H1 (cell line): ENCODE data around the gene CDCA5. TPM values are rescaled to one million over a fixed set of nuclear protein-coding genes. Genes with fewer than 3 reads are reported as not detected.

ENCODE experiments used
- CTCF ChIA-PET: fragments of 300-600 bp; sonication (Branson Sonifier 250); formaldehyde crosslinking; loops from one replicate; lab custom pipeline; 2021; ENCODE audit not compliant: partially characterized antibody; lab: Charles Lee
- POLR2A ChIA-PET: fragments of 300-600 bp; sonication (Branson Sonifier 250); formaldehyde crosslinking; loops from one replicate; lab custom pipeline; 2021; ENCODE audit warnings: inconsistent platforms; ENCODE audit not compliant: partially characterized antibody; lab: Charles Lee
- DNase-seq, 2 experiments: peaks; one replicate each; pipeline versions ENCODE4 v3.0.0 to v3.0.0-alpha.2; 2010 to 2022; ENCODE audit warnings: low spot score in 2 of 2, low read depth in 1 of 2, mixed read lengths in 1 of 2
- FAIRE-seq: peaks from 2 replicates; lab custom pipeline; 2011; peaks lifted over from hg19 to GRCh38; lab: Jason Lieb, UNC
- H2AFZ ChIP-seq: 2 replicates; pipeline ENCODE4 v1.8.1; 2012; ENCODE audit warnings: low read length, inconsistent platforms
- H2AK5ac ChIP-seq: 2 replicates; pipeline ENCODE4 v1.6.1; 2013; ENCODE audit warnings: low read depth, low read length
- H2BK120ac ChIP-seq: replicated peaks from 2 replicates; pipeline ENCODE3; 2013; ENCODE audit warnings: low read depth, low read length, inconsistent platforms
- H2BK12ac ChIP-seq: 2 replicates; pipeline ENCODE4 v1.6.1; 2013; ENCODE audit warnings: low read depth, low read length
- H2BK15ac ChIP-seq: 2 replicates; pipeline ENCODE4 v1.6.1; 2013; ENCODE audit warnings: low read length
- H2BK20ac ChIP-seq: 2 replicates; pipeline ENCODE4 v1.6.1; 2013; ENCODE audit warnings: low read length
- H2BK5ac ChIP-seq: 2 replicates; pipeline ENCODE4 v1.6.1; 2013; ENCODE audit warnings: low read depth, low read length
- H3K14ac ChIP-seq: 2 replicates; pipeline ENCODE4 v1.6.1; 2013; ENCODE audit warnings: inconsistent platforms; ENCODE audit not compliant: insufficient read length
- H3K18ac ChIP-seq: 2 replicates; pipeline ENCODE4 v1.6.1; 2013; ENCODE audit warnings: low read length; ENCODE audit errors: extremely low read depth
- H3K23ac ChIP-seq: 2 replicates; pipeline ENCODE4 v1.6.1; 2013; ENCODE audit warnings: inconsistent platforms; ENCODE audit not compliant: insufficient read length
- H3K23me2 ChIP-seq: 2 replicates; pipeline ENCODE4 v1.6.1; 2013; ENCODE audit warnings: low read depth, low read length
- H3K27ac ChIP-seq: 2 replicates; pipeline ENCODE4 v1.6.1; 2011; ENCODE audit warnings: low read depth, low read length, inconsistent platforms
- H3K27me3 ChIP-seq, 4 experiments: replicated peaks in 1 of 4; 1 replicate in 1 of 4; 2 replicates in 3 of 4; pipeline versions ENCODE4 v1.6.1 to v1.8.1; 2011 to 2013; ENCODE audit warnings: low read length in 3 of 4, mild to moderate bottlenecking in 3 of 4, inconsistent platforms in 2 of 4, mixed read lengths in 2 of 4, moderate library complexity in 1 of 4; ENCODE audit not compliant: control insufficient read depth in 3 of 4, insufficient read depth in 3 of 4; ENCODE audit errors: extremely low read depth in 1 of 4
- H3K36me3 ChIP-seq, 4 experiments: 2 replicates each; pipeline versions ENCODE4 v1.6.1 to v1.8.1; 2011 to 2013; ENCODE audit warnings: mild to moderate bottlenecking in 4 of 4, low read length in 3 of 4, moderate library complexity in 2 of 4, control low read depth in 1 of 4, inconsistent platforms in 1 of 4; ENCODE audit not compliant: insufficient read depth in 4 of 4, control insufficient read depth in 2 of 4
- H3K4ac ChIP-seq: replicated peaks from 2 replicates; pipeline ENCODE3; 2013; ENCODE audit warnings: low read length, low read depth, mixed read lengths, inconsistent platforms; ENCODE audit not compliant: insufficient read length
- H3K4me1 ChIP-seq, 4 experiments: replicated peaks in 1 of 4; 1 replicate in 1 of 4; 2 replicates in 3 of 4; pipeline versions ENCODE4 v1.6.1 to v1.8.1; 2011 to 2013; ENCODE audit warnings: low read length in 3 of 4, inconsistent platforms in 2 of 4, mixed read lengths in 1 of 4; ENCODE audit not compliant: insufficient read depth in 4 of 4, control insufficient read depth in 3 of 4
- H3K4me2 ChIP-seq, 2 experiments: 2 replicates each; pipeline versions ENCODE4 v1.6.1 to v1.8.1; 2011 to 2013; ENCODE audit warnings: low read depth in 2 of 2, low read length in 2 of 2, control low read depth in 1 of 2, inconsistent platforms in 1 of 2, mild to moderate bottlenecking in 1 of 2; ENCODE audit not compliant: insufficient read depth in 1 of 2
- H3K4me3 ChIP-seq, 4 experiments: fragments of 200-600, 300-600 bp in 1 of 4; sonication (generic), shearing (Covaris generic), sonication (Bioruptor Twin) in 1 of 4; 2 replicates each; pipeline versions ENCODE4 v1.5.1 to v1.8.1; 2011 to 2016; ENCODE audit warnings: low read length in 4 of 4, low read depth in 3 of 4, control low read depth in 2 of 4, inconsistent platforms in 2 of 4, mild to moderate bottlenecking in 2 of 4, mixed read lengths in 1 of 4, moderate library complexity in 1 of 4; ENCODE audit not compliant: insufficient read depth in 2 of 4; ENCODE audit errors: extremely low read depth in 1 of 4
- H3K56ac ChIP-seq: replicated peaks from 2 replicates; pipeline ENCODE3; 2013; ENCODE audit warnings: low read depth, mild to moderate bottlenecking, mixed read lengths, low read length, inconsistent platforms; ENCODE audit not compliant: insufficient read length
- H3K79me1 ChIP-seq: 2 replicates; pipeline ENCODE4 v1.6.1; 2013; ENCODE audit warnings: low read depth, low read length, control low read depth
- H3K79me2 ChIP-seq, 2 experiments: 2 replicates each; pipeline versions ENCODE4 v1.6.1 to v1.8.1; 2012 to 2013; ENCODE audit warnings: low read length in 2 of 2, mild to moderate bottlenecking in 2 of 2, inconsistent platforms in 1 of 2; ENCODE audit not compliant: insufficient read depth in 2 of 2, control insufficient read depth in 1 of 2
- H3K9ac ChIP-seq, 4 experiments: replicated peaks in 1 of 4; 1 replicate in 1 of 4; 2 replicates in 3 of 4; pipeline versions ENCODE4 v1.6.1 to v1.8.1; 2011 to 2013; ENCODE audit warnings: low read depth in 3 of 4, low read length in 3 of 4, control low read depth in 2 of 4, mild to moderate bottlenecking in 2 of 4, moderate library complexity in 2 of 4, inconsistent platforms in 1 of 4; ENCODE audit errors: extremely low read depth in 1 of 4
- H3K9me3 ChIP-seq, 2 experiments: 2 replicates each; pipeline versions ENCODE4 v1.6.1 to v1.8.1; 2012 to 2013; ENCODE audit warnings: mild to moderate bottlenecking in 2 of 2, moderate library complexity in 2 of 2, control low read depth in 1 of 2, inconsistent platforms in 1 of 2, low read depth in 1 of 2, low read length in 1 of 2, mixed read lengths in 1 of 2; ENCODE audit not compliant: insufficient read depth in 2 of 2
- H4K20me1 ChIP-seq, 2 experiments: replicated peaks in 1 of 2; 2 replicates each; pipeline versions ENCODE3 to v1.8.1; 2011 to 2013; ENCODE audit warnings: inconsistent platforms in 2 of 2, low read length in 2 of 2, mild to moderate bottlenecking in 1 of 2; ENCODE audit not compliant: insufficient read depth in 2 of 2, control insufficient read depth in 1 of 2
- H4K5ac ChIP-seq: 2 replicates; pipeline ENCODE4 v1.6.1; 2013; ENCODE audit warnings: low read length, low read depth, mixed read lengths, inconsistent platforms; ENCODE audit not compliant: insufficient read length
- H4K8ac ChIP-seq: 2 replicates; pipeline ENCODE4 v1.8.0; 2013; ENCODE audit warnings: mild to moderate bottlenecking, moderate library complexity, low read length, inconsistent platforms; ENCODE audit not compliant: insufficient read depth; ENCODE audit errors: extremely low read depth
- H4K91ac ChIP-seq: replicated peaks from 2 replicates; pipeline ENCODE3; 2013; ENCODE audit warnings: low read length, mixed read lengths, inconsistent platforms; ENCODE audit not compliant: insufficient read length
- ASH2L ChIP-seq: fragments of 200-600, 300-600 bp; sonication (generic); IDR thresholded peaks from one replicate; pipeline ENCODE4 v1.7.1; 2017; ENCODE audit warnings: low read length
- BACH1 ChIP-seq: IDR thresholded peaks from 2 replicates; pipeline ENCODE4 v1.6.1; 2012; ENCODE audit warnings: low read length, improper control_type of control experiment
- CBX5 ChIP-seq: fragments of 300-800, 300-1000 bp; sonication (generic); IDR thresholded peaks from 2 replicates; pipeline ENCODE4 v1.7.1; 2016; ENCODE audit warnings: antibody characterized with exemption, low read length, low read depth
- CBX8 ChIP-seq: fragments of 300-800, 300-1000 bp; sonication (generic); IDR thresholded peaks from 2 replicates; pipeline ENCODE4 v1.7.1; 2016; ENCODE audit warnings: low read depth, low read length, borderline replicate concordance
- CHD2 ChIP-seq: IDR thresholded peaks from 2 replicates; pipeline ENCODE4 v1.6.1; 2012; ENCODE audit warnings: low read length, improper control_type of control experiment
- KDM1A ChIP-seq: fragments of 200-600, 300-600 bp; sonication (generic); IDR thresholded peaks from 2 replicates; pipeline ENCODE4 v1.7.1; 2016; ENCODE audit warnings: mild to moderate bottlenecking, low read length, borderline replicate concordance
- MAX ChIP-seq: IDR thresholded peaks from 2 replicates; pipeline ENCODE4 v1.6.1; 2012; ENCODE audit warnings: inconsistent platforms
- NRF1 ChIP-seq: IDR thresholded peaks from 2 replicates; pipeline ENCODE4 v1.6.1; 2011; ENCODE audit warnings: mild to moderate bottlenecking, low read depth, low read length, improper control_type of control experiment
- RBBP5 ChIP-seq: IDR thresholded peaks from 2 replicates; pipeline ENCODE4 v1.7.1; 2012; ENCODE audit warnings: low read depth, mild to moderate bottlenecking, inconsistent platforms, low read length, moderate library complexity, borderline replicate concordance
- RFX5 ChIP-seq: IDR thresholded peaks from 2 replicates; pipeline ENCODE4 v1.6.1; 2011; ENCODE audit warnings: low read depth, low read length, improper control_type of control experiment, borderline replicate concordance
- SRF ChIP-seq: IDR thresholded peaks from 2 replicates; pipeline ENCODE4 v1.6.1; 2011; ENCODE audit warnings: mild to moderate bottlenecking, low read depth, low read length, moderate library complexity
- TEAD4 ChIP-seq: IDR thresholded peaks from 2 replicates; pipeline ENCODE4 v1.6.1; 2012; ENCODE audit warnings: low read depth, low read length, inconsistent platforms, mixed read lengths
- WGBS, 2 experiments: shearing (Covaris generic) in 1 of 2; methylation state at CpG; one replicate each; pipeline versions ENCODE4 v1.1.6 to v1.1.7; 2013 to 2015; ENCODE audit warnings: low lambda C conversion rate in 2 of 2, mixed read lengths in 2 of 2, inconsistent platforms in 1 of 2, low coverage in 1 of 2, missing lambda C conversion rate in 1 of 2; ENCODE audit not compliant: insufficient replicate concordance in 2 of 2, insufficient coverage in 1 of 2, insufficient read length in 1 of 2; ENCODE audit errors: extremely low coverage in 1 of 2, missing lambda C conversion rate in 1 of 2; 5-methylcytosine and 5-hydroxymethylcytosine counted together
- polyA plus RNA-seq, 7 experiments: library from polyadenylated mRNA; depleted of rRNA in 3 of 7; stranded (reverse) in 5 of 7; unstranded in 2 of 7; fragments of >200 nt in 5 of 7; fragments of 200-250 nt in 2 of 7; gene quantifications; 1 replicate in 5 of 7; 2 replicates in 1 of 7; 4 replicates in 1 of 7; pipeline versions ENCODE4 v1.2.1 to v1.2.3, GENCODE V29; 2011 to 2013; ENCODE audit warnings: missing spikeins in 2 of 7, mixed read lengths in 2 of 7
- total RNA-seq: library from RNA; stranded (reverse); fragmentation: NEBNext Ultra II Directional; extraction: Animal tissue kit (Norgen Biotek cat#: 25700); gene quantifications from 2 replicates; pipeline ENCODE4 v1.2.1, GENCODE V29; 2021
- TF ChIP-seq, protein P1 (sequence below): IDR thresholded peaks from 2 replicates; pipeline ENCODE4 v1.6.1; 2011; ENCODE audit warnings: low read depth, mild to moderate bottlenecking, low read length; ENCODE audit not compliant: insufficient read depth

Gene CDCA5
- total and polyA plus RNA-seq, 2 of the 8 experiments (the other 6 are each of a cell fraction or from before 2014, with no cell fraction given) = 39.2 to 87.0 TPM

DNA sequence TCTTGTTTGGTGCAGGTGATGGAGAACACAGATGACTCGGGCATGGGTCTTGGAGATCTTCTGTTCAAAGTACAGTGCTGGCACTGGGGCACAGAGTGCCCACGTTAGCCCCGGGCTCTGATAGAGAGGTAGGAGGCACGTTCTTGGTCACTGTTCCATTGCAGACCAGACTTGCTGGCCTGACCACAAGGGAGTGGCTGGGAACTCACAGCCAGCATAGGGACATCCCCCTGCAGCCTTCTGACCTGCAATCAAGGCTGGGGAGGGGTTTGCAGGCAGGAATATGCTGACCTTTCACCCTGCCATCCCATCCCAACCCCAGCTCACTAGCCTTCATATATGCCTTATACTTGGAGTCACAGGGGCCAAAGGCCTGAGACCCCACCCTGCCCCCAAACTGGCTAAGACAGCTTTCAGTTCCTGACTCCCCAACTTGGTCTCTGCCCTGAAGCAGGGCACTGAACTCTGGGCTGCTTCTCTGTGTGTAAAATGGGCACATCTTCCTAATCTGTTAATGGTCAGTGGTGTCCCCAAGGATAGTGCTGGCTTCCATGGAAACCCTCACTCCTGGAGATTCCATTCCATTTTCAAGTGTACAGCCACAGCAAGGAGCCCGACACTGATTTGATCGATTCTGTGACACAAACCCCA is 42.9 kb upstream of the CDCA5 start:
- H3K4me1 ChIP-seq = no peaks in the 10 kb centered on the region
- H4K8ac ChIP-seq = no peak overlapping the region
- DNase-seq (no peak), FAIRE-seq (no peak)
- H2AFZ ChIP-seq = no peak overlapping the region
- H3K9ac ChIP-seq = no peak overlapping the region
- no peak overlapping the region for H2BK120ac ChIP-seq
- no peaks in the 10 kb centered on the region; the same call in 1 of the 2 replicates for H3K23me2 ChIP-seq
- H4K91ac ChIP-seq = no peak overlapping the region
- H2AK5ac ChIP-seq = no peak overlapping the region
- no peak overlapping the region for H2BK15ac ChIP-seq
- H3K79me2 ChIP-seq = peaks cover 0 to 18% of the 10 kb centered on the region in 2 experiments; a peak in 3 of 4 replicates
- peaks cover 6% of the 10 kb centered on the region for H3K79me1 ChIP-seq
- no peaks in the 10 kb centered on the region for H3K9me3 ChIP-seq
- POLR2A ChIA-PET = interaction anchor here (0.6 to 15.8 kb wide), 10 partner anchors 10 to 243 kb away, joined by 3 to 305 read pairs (median 4); partner anchors contain the start of genes FAU, MRPL49, SPDYC and SYVN1
- no peak overlapping the region for H2BK12ac ChIP-seq
- no peak overlapping the region for H2BK20ac ChIP-seq
- no peak overlapping the region for H3K4me2 ChIP-seq
- no peak overlapping the region for H3K18ac ChIP-seq
- H2BK5ac ChIP-seq = no peak overlapping the region
- no peaks in the 10 kb centered on the region for H3K27me3 ChIP-seq
- no peak overlapping the region for H3K4ac ChIP-seq
- H4K20me1 ChIP-seq = peaks cover 0 to 12% of the 10 kb centered on the region in 2 experiments
- H3K4me3 ChIP-seq = no peak overlapping the region
- 90% methylated on average over 5 of the region's 6 CpGs; no CpG with 5 or more reads in 1 of the 2 experiments for WGBS, 2 experiments
- no peak overlapping the region for H3K56ac ChIP-seq
- no peak overlapping the region for H4K5ac ChIP-seq
- no peak for TF ChIP-seq KDM1A
- no peak for TF ChIP-seq SRF
- no peak for TF ChIP-seq CBX8
- no peak for TF ChIP-seq ASH2L
- TF ChIP-seq MAX = no peak
- TF ChIP-seq, protein P1, sequence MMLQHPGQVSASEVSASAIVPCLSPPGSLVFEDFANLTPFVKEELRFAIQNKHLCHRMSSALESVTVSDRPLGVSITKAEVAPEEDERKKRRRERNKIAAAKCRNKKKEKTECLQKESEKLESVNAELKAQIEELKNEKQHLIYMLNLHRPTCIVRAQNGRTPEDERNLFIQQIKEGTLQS = no peak
- no peak for TF ChIP-seq RBBP5
- no peak for TF ChIP-seq CHD2
- TF ChIP-seq NRF1 = no peak
- TF ChIP-seq BACH1 = no peak
- no peak for TF ChIP-seq RFX5
- TF ChIP-seq CBX5 = no peak
- no peak for TF ChIP-seq TEAD4
- no peak overlapping the region for H3K27ac ChIP-seq
- no peak overlapping the region for H3K14ac ChIP-seq
- peaks cover 19 to 60% (median 52%) of the 10 kb centered on the region in 4 experiments for H3K36me3 ChIP-seq
- CTCF ChIA-PET = interaction anchor here (0.7 to 9.5 kb wide), 5 partner anchors 8 to 202 kb away, joined by 3 to 71 read pairs (median 3); partner anchors contain the start of genes CAPN1 and TM7SF2
- H3K23ac ChIP-seq = no peak overlapping the region
